ENCODE results near the gene SRGAP3.

The SRGAP3 gene

GRCh38 chr3:9276761-9277370 lies 27.4 kb upstream of the SRGAP3 start:
- TF ChIP-seq, protein P1, sequence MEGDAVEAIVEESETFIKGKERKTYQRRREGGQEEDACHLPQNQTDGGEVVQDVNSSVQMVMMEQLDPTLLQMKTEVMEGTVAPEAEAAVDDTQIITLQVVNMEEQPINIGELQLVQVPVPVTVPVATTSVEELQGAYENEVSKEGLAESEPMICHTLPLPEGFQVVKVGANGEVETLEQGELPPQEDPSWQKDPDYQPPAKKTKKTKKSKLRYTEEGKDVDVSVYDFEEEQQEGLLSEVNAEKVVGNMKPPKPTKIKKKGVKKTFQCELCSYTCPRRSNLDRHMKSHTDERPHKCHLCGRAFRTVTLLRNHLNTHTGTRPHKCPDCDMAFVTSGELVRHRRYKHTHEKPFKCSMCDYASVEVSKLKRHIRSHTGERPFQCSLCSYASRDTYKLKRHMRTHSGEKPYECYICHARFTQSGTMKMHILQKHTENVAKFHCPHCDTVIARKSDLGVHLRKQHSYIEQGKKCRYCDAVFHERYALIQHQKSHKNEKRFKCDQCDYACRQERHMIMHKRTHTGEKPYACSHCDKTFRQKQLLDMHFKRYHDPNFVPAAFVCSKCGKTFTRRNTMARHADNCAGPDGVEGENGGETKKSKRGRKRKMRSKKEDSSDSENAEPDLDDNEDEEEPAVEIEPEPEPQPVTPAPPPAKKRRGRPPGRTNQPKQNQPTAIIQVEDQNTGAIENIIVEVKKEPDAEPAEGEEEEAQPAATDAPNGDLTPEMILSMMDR (IDR thresholded peaks at IDR 0.05; ENCODE audit: extremely low read depth, missing control alignments), result no peak
- no peak for DNase-seq (ENCODE audit: low spot score)

- TF ChIP-seq, protein P1 (IDR thresholded peaks at IDR 0.05; ENCODE audit: extremely low read depth, missing control alignments), result no peak
- no peak for DNase-seq (ENCODE audit: low spot score)
These were observed 22.5 kb upstream of the SRGAP3 start for GRCh38 chr3:9271903-9272302.

GRCh38 chr3:9270704-9271103 lies 21.3 kb upstream of the SRGAP3 start:
- no peak for DNase-seq (ENCODE audit: low spot score)
- TF ChIP-seq, protein P1 (IDR thresholded peaks at IDR 0.05; ENCODE audit: extremely low read depth, missing control alignments), result no peak

DNA sequence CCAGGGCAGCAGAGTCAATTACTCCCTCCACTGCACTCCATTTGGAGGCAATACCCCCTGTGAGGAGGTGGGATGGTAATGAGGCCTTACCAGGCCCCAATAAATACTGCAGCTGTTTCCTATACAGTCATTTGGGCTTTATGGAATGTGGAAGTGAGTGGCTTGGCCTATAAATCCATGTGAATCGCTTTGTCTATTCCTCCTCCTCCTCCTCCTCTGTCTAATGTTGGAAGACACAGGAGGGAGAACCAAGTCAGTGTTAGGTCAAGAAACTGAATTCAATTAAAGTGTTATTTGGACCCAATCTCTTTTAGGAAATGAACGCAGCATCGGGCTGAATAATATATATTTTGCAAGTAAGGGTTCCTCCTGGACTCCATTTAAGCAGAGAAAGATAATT lies 17.3 kb upstream of the SRGAP3 start:
- TF ChIP-seq, protein P1 (IDR thresholded peaks at IDR 0.05; ENCODE audit: extremely low read depth, missing control alignments), result no peak
- no peak for DNase-seq (ENCODE audit: low spot score)

DNA sequence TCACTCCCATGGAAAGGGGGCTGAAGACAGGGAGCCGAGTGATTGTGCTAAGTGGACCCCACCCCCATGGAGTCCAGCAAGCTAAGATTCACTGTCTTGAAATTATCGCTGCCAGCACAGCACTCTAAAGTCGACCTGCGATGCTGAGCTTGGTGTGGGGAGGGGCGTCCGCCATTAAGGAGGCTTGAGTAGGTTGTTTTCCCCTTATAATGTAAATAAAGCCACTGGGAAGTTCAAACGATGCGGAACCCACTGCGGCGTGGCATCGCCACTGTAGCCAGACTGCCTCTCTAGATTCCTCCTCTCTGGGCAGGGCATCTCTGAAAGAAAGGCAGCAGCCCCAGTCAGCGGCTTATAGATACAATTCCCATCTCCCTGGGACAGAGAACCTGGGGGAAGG lies 10.9 kb upstream of the SRGAP3 start:
- DNase-seq (ENCODE audit: low spot score), result no peak
- TF ChIP-seq, protein P1 (IDR thresholded peaks at IDR 0.05; ENCODE audit: extremely low read depth, missing control alignments), result no peak

DNA sequence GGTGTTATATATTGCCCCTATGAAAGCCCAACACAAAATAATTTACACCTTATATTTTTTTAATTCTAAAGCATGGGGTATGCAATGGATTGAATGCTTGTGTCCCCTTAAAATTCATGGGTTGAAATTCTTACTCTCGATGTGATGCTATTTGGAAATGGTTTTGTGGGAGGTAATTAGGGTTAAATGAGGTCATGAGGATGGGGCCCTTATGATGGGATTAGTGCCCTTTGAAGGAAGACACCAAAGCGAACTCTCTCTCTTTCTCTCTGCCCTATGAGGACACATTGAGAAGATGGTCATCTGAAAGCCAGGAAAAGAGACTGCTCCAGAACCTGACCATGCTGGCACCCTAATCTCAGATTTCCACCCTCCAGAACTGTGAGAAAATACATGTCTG lies 7.6 kb upstream of the SRGAP3 start:
- no peak for DNase-seq (ENCODE audit: low spot score)
- TF ChIP-seq, protein P1 (IDR thresholded peaks at IDR 0.05; ENCODE audit: extremely low read depth, missing control alignments), result no peak

DNA sequence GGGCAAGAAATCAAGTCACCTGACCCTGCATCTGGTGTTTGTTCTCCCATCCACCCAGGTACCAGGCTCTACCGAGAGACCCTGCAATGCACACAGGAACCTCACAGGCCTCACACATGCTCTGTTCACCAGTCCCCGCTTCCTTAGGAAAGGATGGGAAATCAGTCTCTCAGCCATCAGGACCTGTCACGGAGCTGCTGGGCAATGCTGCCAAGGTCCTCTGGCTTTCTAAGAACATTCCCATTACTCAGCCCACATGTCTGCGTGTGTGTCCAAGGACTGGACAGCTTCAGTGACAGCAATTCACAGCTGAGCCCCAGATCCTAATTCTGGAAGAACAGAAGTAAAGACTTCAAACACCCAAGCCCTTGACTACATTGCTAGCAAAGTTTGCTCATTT lies 6.5 kb upstream of the SRGAP3 start:
- DNase-seq (ENCODE audit: low spot score), result no peak
- TF ChIP-seq, protein P1 (IDR thresholded peaks at IDR 0.05; ENCODE audit: extremely low read depth, missing control alignments), result no peak
